ENCODE data around the gene FBXO5. TPM values are rescaled to one million over a fixed set of nuclear protein-coding genes. Genes with fewer than 3 reads are reported as not detected.

FBXO5 gene
- total RNA-seq, 2 donors from 2014 or later = 2.3 TPM; not detected in 1

DNA sequence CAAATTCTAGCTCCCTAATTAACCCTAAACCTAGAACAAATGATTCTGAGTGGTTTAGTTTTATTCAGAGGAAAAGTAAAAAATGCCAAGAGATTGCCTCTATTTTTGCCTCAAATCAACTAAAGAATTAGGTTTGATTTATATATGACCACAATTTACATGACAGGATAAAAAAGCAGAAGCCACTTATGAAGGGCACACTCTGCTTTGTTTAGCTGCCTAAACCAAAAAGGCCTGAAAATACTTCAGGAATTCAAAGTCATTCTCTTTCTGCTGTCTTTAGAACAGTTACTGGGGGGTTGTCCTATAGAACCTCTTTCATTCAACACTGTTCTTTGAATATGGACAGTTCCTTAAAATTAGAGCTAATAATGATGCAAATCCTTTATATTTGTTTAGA, 5.3 kb downstream of the FBXO5 start:
- no peak for DNase-seq
- H3K27me3 ChIP-seq = no peaks in the 10 kb centered on the region
- intact Hi-C loops (cut with DNase I) = no loop called here
- H3K27ac ChIP-seq = no peak overlapping the region
- TF ChIP-seq, protein P1, sequence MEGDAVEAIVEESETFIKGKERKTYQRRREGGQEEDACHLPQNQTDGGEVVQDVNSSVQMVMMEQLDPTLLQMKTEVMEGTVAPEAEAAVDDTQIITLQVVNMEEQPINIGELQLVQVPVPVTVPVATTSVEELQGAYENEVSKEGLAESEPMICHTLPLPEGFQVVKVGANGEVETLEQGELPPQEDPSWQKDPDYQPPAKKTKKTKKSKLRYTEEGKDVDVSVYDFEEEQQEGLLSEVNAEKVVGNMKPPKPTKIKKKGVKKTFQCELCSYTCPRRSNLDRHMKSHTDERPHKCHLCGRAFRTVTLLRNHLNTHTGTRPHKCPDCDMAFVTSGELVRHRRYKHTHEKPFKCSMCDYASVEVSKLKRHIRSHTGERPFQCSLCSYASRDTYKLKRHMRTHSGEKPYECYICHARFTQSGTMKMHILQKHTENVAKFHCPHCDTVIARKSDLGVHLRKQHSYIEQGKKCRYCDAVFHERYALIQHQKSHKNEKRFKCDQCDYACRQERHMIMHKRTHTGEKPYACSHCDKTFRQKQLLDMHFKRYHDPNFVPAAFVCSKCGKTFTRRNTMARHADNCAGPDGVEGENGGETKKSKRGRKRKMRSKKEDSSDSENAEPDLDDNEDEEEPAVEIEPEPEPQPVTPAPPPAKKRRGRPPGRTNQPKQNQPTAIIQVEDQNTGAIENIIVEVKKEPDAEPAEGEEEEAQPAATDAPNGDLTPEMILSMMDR (IDR thresholded peaks at IDR 0.05) = no peak
- TF ChIP-seq POLR2A (IDR thresholded peaks at IDR 0.05) = no peak
- H3K4me1 ChIP-seq = peaks cover 8% of the 10 kb centered on the region
- no peaks in the 10 kb centered on the region for H3K9me3 ChIP-seq
- no peak for ATAC-seq
- no peak overlapping the region for H3K4me3 ChIP-seq
- H3K36me3 ChIP-seq (replicated peaks in 1 of 2; ENCODE audit: insufficient read depth in 1 of 2, low read depth in 2 of 2) = peaks cover 0 to 8% of the 10 kb centered on the region in 2 donors

DNA sequence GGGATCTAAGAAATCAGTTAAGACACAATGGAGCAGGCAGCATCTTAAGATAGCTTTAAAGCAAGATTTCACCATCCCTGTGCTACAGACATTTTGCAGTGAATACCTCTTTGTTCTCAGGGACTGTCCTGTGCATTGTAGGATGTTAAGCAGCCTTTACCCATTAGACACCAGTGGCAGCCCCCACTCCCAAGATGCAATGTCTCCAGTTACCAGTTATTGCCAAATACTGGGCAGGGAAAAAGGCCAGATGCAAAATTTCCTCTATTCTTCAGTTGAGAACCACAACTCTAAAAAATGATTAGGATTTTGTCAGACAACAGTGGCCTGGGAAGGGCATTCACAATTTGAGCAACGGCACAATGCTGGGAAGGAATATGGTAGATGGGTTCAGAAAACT, 6.1 kb downstream of the FBXO5 start:
- DNase-seq = no peak
- intact Hi-C loops (cut with DNase I) = no loop called here
- H3K36me3 ChIP-seq (replicated peaks in 1 of 2; ENCODE audit: insufficient read depth in 1 of 2, low read depth in 2 of 2) = peaks cover 0 to 9% of the 10 kb centered on the region in 2 donors
- no peak for ATAC-seq
- peaks cover under 1% of the 10 kb centered on the region for H3K4me1 ChIP-seq
- TF ChIP-seq, protein P1 (IDR thresholded peaks at IDR 0.05) = no peak
- no peak for TF ChIP-seq POLR2A (IDR thresholded peaks at IDR 0.05)
- WGBS, 2 donors = 91 to 93% methylated on average over 1 of the region's 1 CpG
- no peak overlapping the region for H3K27ac ChIP-seq
- no peaks in the 10 kb centered on the region for H3K27me3 ChIP-seq
- H3K9me3 ChIP-seq = no peaks in the 10 kb centered on the region
- H3K4me3 ChIP-seq = no peak overlapping the region

DNA sequence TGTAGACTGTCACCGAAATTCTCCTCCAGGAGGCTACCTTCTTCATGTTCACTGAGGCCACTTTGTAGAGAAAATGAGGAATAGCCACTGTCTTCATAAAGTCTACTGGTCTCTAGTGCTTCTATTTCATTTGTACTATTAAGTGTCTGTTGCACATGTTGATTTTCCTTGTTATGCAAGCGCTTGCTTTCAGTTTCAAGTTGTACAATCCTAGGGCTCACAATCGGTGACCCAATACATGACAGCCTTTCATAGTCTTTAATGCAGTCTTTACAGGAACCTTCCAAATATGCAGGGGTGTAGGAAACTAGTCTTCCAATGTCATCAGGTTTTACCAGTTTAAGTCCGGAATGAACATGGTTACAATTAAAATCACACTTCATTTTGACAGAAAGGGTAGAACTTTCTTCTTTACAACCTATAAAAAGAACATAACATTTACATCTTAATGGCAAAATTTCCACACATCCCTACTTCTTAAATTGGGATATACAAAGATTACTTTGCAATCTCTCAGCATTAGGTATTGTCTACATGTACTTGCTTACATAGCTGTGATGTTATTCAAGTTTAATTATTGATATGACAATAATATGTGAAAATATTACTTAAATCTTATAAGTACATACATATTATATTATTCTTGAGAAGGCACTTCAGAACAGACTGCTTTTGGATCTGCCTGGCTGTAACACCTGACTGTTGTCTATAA, 7.5 kb downstream of the FBXO5 start:
- H3K4me3 ChIP-seq = no peak overlapping the region
- intact Hi-C loops (cut with DNase I) = no loop called here
- no peaks in the 10 kb centered on the region for H3K27me3 ChIP-seq
- WGBS, 2 donors = 79 to 89% methylated on average over 4 of the region's 4 CpGs
- no peak for ATAC-seq
- H3K27ac ChIP-seq = no peak overlapping the region
- no peaks in the 10 kb centered on the region for H3K9me3 ChIP-seq
- DNase-seq = peak in 1 of 4 donors; percentile 14
- TF ChIP-seq, protein P1 (IDR thresholded peaks at IDR 0.05) = no peak
- TF ChIP-seq POLR2A (IDR thresholded peaks at IDR 0.05) = no peak
- no peaks in the 10 kb centered on the region for H3K4me1 ChIP-seq
- peaks cover 7 to 9% of the 10 kb centered on the region in 2 donors for H3K36me3 ChIP-seq (replicated peaks in 1 of 2; ENCODE audit: insufficient read depth in 1 of 2, low read depth in 2 of 2)

DNA sequence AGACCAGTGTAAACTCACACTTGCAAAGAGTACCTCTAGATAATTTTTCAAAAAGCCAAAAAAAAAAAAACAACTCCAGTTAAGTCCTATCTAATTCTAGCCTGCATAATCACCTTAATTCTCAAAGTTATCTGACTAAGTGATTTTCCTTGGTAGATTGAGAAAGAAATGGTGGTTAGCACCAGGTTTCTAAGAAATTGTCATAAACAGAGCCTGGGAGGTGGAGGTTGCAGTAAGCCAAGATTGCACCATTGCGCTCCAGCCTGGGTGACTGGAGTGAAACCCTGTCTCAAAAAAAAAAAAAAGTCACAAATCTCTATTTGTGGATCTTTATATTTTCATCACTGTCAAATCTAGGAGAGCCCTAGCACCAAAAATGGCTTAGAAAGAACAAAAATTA, 8.9 kb downstream of the FBXO5 start:
- ATAC-seq (no peak), DNase-seq (no peak)
- no peaks in the 10 kb centered on the region for H3K9me3 ChIP-seq
- no peaks in the 10 kb centered on the region for H3K27me3 ChIP-seq
- intact Hi-C loops (cut with DNase I) = no loop called here
- TF ChIP-seq, protein P1 (IDR thresholded peaks at IDR 0.05) = no peak
- TF ChIP-seq POLR2A (IDR thresholded peaks at IDR 0.05) = no peak
- peaks cover 7 to 9% of the 10 kb centered on the region in 2 donors for H3K36me3 ChIP-seq (replicated peaks in 1 of 2; ENCODE audit: insufficient read depth in 1 of 2, low read depth in 2 of 2)
- H3K4me1 ChIP-seq = no peaks in the 10 kb centered on the region
- H3K4me3 ChIP-seq = no peak overlapping the region
- WGBS, 2 donors = 84 to 89% methylated on average over 1 of the region's 1 CpG
- no peak overlapping the region for H3K27ac ChIP-seq

Data from body of pancreas (tissue), 4 donors.